GM19025 (cell line): ENCODE measurements around the gene NXNL1.
A peak's percentile ranks its signal among the peaks of the same experiment; 100 is the strongest.
"Not testable (repeated sequence)": the region's sequence is repeated elsewhere in the genome, so short reads cannot be mapped to it uniquely, and the experiment has no call there.

ENCODE experiments used
- ATAC-seq: cut with Tn5 transposase; IDR thresholded peaks from one replicate; pipeline ENCODE4 v1.9.1; 2021; ENCODE audit warnings: mild to moderate bottlenecking, low read depth, moderate library complexity; ENCODE audit not compliant: unreplicated experiment

The NXNL1 gene

GRCh38 chr19:17487284-17488121, 26.8 kb upstream of the NXNL1 start:
- ATAC-seq: no peak

GRCh38 chr19:17486545-17487240, 26.0 kb upstream of the NXNL1 start:
- no peak for ATAC-seq

- ATAC-seq: no peak
These were observed 23.9 kb upstream of the NXNL1 start for GRCh38 chr19:17484520-17485185.

GRCh38 chr19:17483605-17484002, 22.9 kb upstream of the NXNL1 start:
- ATAC-seq: no peak

GRCh38 chr19:17482877-17483604, 22.3 kb upstream of the NXNL1 start:
- ATAC-seq: no peak

GRCh38 chr19:17481986-17482385, 21.3 kb upstream of the NXNL1 start:
- no peak for ATAC-seq

GRCh38 chr19:17479325-17479791, 18.6 kb upstream of the NXNL1 start:
- no peak for ATAC-seq

- no peak for ATAC-seq
These were observed 14.9 kb upstream of the NXNL1 start for GRCh38 chr19:17475541-17476115.

GRCh38 chr19:17475011-17475540, 14.3 kb upstream of the NXNL1 start:
- not testable (repeated sequence) for ATAC-seq

GRCh38 chr19:17473041-17473440, 12.3 kb upstream of the NXNL1 start:
- no peak for ATAC-seq

- no peak for ATAC-seq
These were observed 10.8 kb upstream of the NXNL1 start for GRCh38 chr19:17471410-17472125.

GRCh38 chr19:17470068-17470841, 9.5 kb upstream of the NXNL1 start, which contains the start of gene SLC27A1:
TSS of gene SLC27A1 (plus strand) at chr19:17470524. CDS start at chr19:17470541, 17 bp downstream.
- ATAC-seq: peak; percentile 75

- ATAC-seq: peak; percentile 50
These were observed 8.8 kb upstream of the NXNL1 start for GRCh38 chr19:17469481-17470067.

- no peak for ATAC-seq
These were observed 8.4 kb upstream of the NXNL1 start for GRCh38 chr19:17469092-17469480.

- no peak for ATAC-seq
These were observed 7.8 kb upstream of the NXNL1 start for GRCh38 chr19:17468302-17469091.

GRCh38 chr19:17467471-17468301, 7.0 kb upstream of the NXNL1 start:
- no peak for ATAC-seq

GRCh38 chr19:17466487-17466850, 5.7 kb upstream of the NXNL1 start:
- no peak for ATAC-seq
